Keratinocyte (primary cell): Measurements from ENCODE around the gene TATDN2. TPM values are rescaled to one million over a fixed set of nuclear protein-coding genes. Genes with fewer than 3 reads are reported as not detected.

Source experiments
- DNase-seq: peaks from one replicate; pipeline ENCODE4 v3.0.0-alpha.2; 2011; ENCODE audit warnings: low read depth, missing footprints, low spot score
- FAIRE-seq: peaks from 2 replicates; lab custom pipeline; 2011; peaks lifted over from hg19 to GRCh38; lab: Jason Lieb, UNC
- H2AFZ ChIP-seq: 2 replicates; pipeline ENCODE4 v1.6.0; 2012; ENCODE audit warnings: low read length, control low read depth, inconsistent platforms; ENCODE audit not compliant: control insufficient read depth
- H3K27ac ChIP-seq: 2 replicates; pipeline ENCODE4 v1.5.1; 2011; ENCODE audit warnings: low read length; ENCODE audit not compliant: control insufficient read depth, insufficient read depth
- H3K27me3 ChIP-seq: 3 replicates; pipeline ENCODE4 v1.6.0; 2011; ENCODE audit warnings: low read length; ENCODE audit not compliant: control insufficient read depth, insufficient read depth; ENCODE audit errors: extremely low read depth
- H3K36me3 ChIP-seq, 2 experiments: 2 replicates in 1 of 2; 3 replicates in 1 of 2; pipeline ENCODE4 v1.5.1; 2011; ENCODE audit warnings: low read length in 2 of 2, mild to moderate bottlenecking in 1 of 2; ENCODE audit not compliant: control insufficient read depth in 2 of 2, insufficient read depth in 2 of 2; ENCODE audit errors: extremely low read depth in 1 of 2
- H3K4me1 ChIP-seq: 3 replicates; pipeline ENCODE4 v1.5.1; 2011; ENCODE audit warnings: low read length; ENCODE audit not compliant: control insufficient read depth, insufficient read depth; ENCODE audit errors: extremely low read depth
- H3K4me2 ChIP-seq: 3 replicates; pipeline ENCODE4 v1.6.0; 2011; ENCODE audit warnings: low read depth, low read length; ENCODE audit not compliant: control insufficient read depth, insufficient read depth; ENCODE audit errors: extremely low read depth
- H3K4me3 ChIP-seq, 3 experiments: fragments of 200-600 bp in 1 of 3; sonication (generic) in 1 of 3; 2 replicates in 2 of 3; 3 replicates in 1 of 3; pipeline ENCODE4 v1.5.1; 2011 to 2016; ENCODE audit warnings: low read length in 3 of 3, mild to moderate bottlenecking in 3 of 3, control low read depth in 2 of 3, inconsistent platforms in 1 of 3, low read depth in 1 of 3, mixed read lengths in 1 of 3, mixed run types in 1 of 3, moderate library complexity in 1 of 3; ENCODE audit not compliant: control insufficient read depth in 2 of 3, insufficient read depth in 2 of 3; ENCODE audit errors: extremely low read depth in 1 of 3
- H3K79me2 ChIP-seq: 2 replicates; pipeline ENCODE4 v1.6.0; 2012; ENCODE audit warnings: low read length; ENCODE audit not compliant: control insufficient read depth, insufficient read depth
- H3K9ac ChIP-seq: 3 replicates; pipeline ENCODE4 v1.6.0; 2011; ENCODE audit warnings: low read length; ENCODE audit not compliant: control insufficient read depth, insufficient read depth; ENCODE audit errors: extremely low read depth
- H3K9me1 ChIP-seq: 3 replicates; pipeline ENCODE4 v1.6.0; 2011; ENCODE audit warnings: low read length; ENCODE audit not compliant: control insufficient read depth, insufficient read depth; ENCODE audit errors: extremely low read depth
- H3K9me3 ChIP-seq: 2 replicates; pipeline ENCODE4 v1.5.1; 2012; ENCODE audit warnings: low read depth, low read length; ENCODE audit not compliant: control insufficient read depth
- H4K20me1 ChIP-seq: 3 replicates; pipeline ENCODE4 v1.6.0; 2011; ENCODE audit warnings: low read length; ENCODE audit not compliant: control insufficient read depth, insufficient read depth; ENCODE audit errors: extremely low read depth
- CTCF ChIP-seq, 3 experiments: IDR thresholded peaks in 1 of 3; conservative IDR thresholded peaks in 1 of 3; optimal IDR thresholded peaks in 1 of 3; 2 replicates in 2 of 3; 3 replicates in 1 of 3; pipeline versions ENCODE3 to v1.5.1; 2011; ENCODE audit warnings: low read length in 3 of 3, mild to moderate bottlenecking in 3 of 3, moderate library complexity in 2 of 3, control low read depth in 1 of 3, inconsistent platforms in 1 of 3; ENCODE audit not compliant: insufficient read depth in 2 of 3; ENCODE audit errors: extremely low read depth in 1 of 3
- EZH2 ChIP-seq: IDR thresholded peaks from one replicate; pipeline ENCODE4 v1.6.1; 2012; ENCODE audit warnings: inconsistent platforms, mild to moderate bottlenecking, low read length, moderate library complexity
- dilution Hi-C: fragments of 300-500 bp; cut with MboI; formaldehyde crosslinking; loops from one replicate; pipeline ENCODE4 v1.7.0; 2020; ENCODE audit warnings: low sequenced_read_pairs; ENCODE audit not compliant: extremely low pct_ligation_motif_present
- polyA plus RNA-seq, 5 experiments: library from polyadenylated mRNA; depleted of rRNA in 3 of 5; stranded (reverse) in 3 of 5; stranded (forward) in 1 of 5; unstranded in 1 of 5; fragments of >200 nt; gene quantifications; 1 replicate in 1 of 5; 2 replicates in 3 of 5; 3 replicates in 1 of 5; pipeline versions ENCODE4 v1.2.1 to v1.2.3, GENCODE V29; 2011 to 2012; ENCODE audit warnings: missing spikeins in 2 of 5, low read depth in 1 of 5, low replicate concordance in 1 of 5

TATDN2 gene
- polyA plus RNA-seq, 1 donor (not counting 4 experiments of a cell fraction or from before 2014, with no cell fraction given), result 13.8 TPM

GRCh38 chr3:10285272-10286132, 37.2 kb downstream of the TATDN2 start:
- H3K36me3 ChIP-seq, result peaks cover 8 to 23% of the 10 kb centered on the region in 2 experiments
- DNase-seq, result no peak
- no peak overlapping the region for H3K27ac ChIP-seq
- H3K4me2 ChIP-seq, result no peak overlapping the region
- H3K9me1 ChIP-seq, result no peaks in the 10 kb centered on the region
- H4K20me1 ChIP-seq, result no peaks in the 10 kb centered on the region
- no peak overlapping the region for H3K9ac ChIP-seq
- H3K4me3 ChIP-seq, result no peak overlapping the region
- H2AFZ ChIP-seq, result no peak overlapping the region
- no peaks in the 10 kb centered on the region for H3K27me3 ChIP-seq
- peaks cover 5% of the 10 kb centered on the region for H3K4me1 ChIP-seq
- H3K79me2 ChIP-seq, result no peaks in the 10 kb centered on the region
- TF ChIP-seq CTCF (optimal IDR thresholded peaks at IDR 0.05 in 1 of 3, IDR thresholded peaks at IDR 0.05 in 1 of 3, conservative IDR thresholded peaks at IDR 0.05 in 1 of 3; ENCODE audit: extremely low read depth in 1 of 3, insufficient read depth in 2 of 3, low read length in 3 of 3) (no peak), EZH2 (no peak)
- no peak for FAIRE-seq
- dilution Hi-C loops, result no loop called here
- H3K9me3 ChIP-seq, result no peaks in the 10 kb centered on the region

- Histone ChIP-seq H3K4me2 (no peak overlapping the region), H3K4me1 (peaks cover 5% of the 10 kb centered on the region), H4K20me1 (no peaks in the 10 kb centered on the region), H2AFZ (no peak overlapping the region), H3K36me3 (peaks cover 8 to 19% of the 10 kb centered on the region in 2 experiments), H3K27me3 (no peaks in the 10 kb centered on the region), H3K9me3 (no peaks in the 10 kb centered on the region), H3K9me1 (no peaks in the 10 kb centered on the region), H3K27ac (no peak overlapping the region), H3K79me2 (no peaks in the 10 kb centered on the region), H3K9ac (no peak overlapping the region), H3K4me3 (no peak overlapping the region)
- DNase-seq, result no peak
- no peak for FAIRE-seq
- dilution Hi-C loops, result no loop called here
- TF ChIP-seq EZH2 (no peak), CTCF (optimal IDR thresholded peaks at IDR 0.05 in 1 of 3, IDR thresholded peaks at IDR 0.05 in 1 of 3, conservative IDR thresholded peaks at IDR 0.05 in 1 of 3; ENCODE audit: extremely low read depth in 1 of 3, insufficient read depth in 2 of 3, low read length in 3 of 3) (no peak)
These were observed 37.9 kb downstream of the TATDN2 start for GRCh38 chr3:10286133-10286524.
